ENCODE data around the gene BEGAIN. TPM values are rescaled to one million over a fixed set of nuclear protein-coding genes. Genes with fewer than 3 reads are reported as not detected.

BEGAIN gene
- total RNA-seq, 3 donors from 2014 or later (not counting 1 experiment from before 2014, with no cell fraction given), result 0.11 to 1.3 TPM; not detected in 1

DNA sequence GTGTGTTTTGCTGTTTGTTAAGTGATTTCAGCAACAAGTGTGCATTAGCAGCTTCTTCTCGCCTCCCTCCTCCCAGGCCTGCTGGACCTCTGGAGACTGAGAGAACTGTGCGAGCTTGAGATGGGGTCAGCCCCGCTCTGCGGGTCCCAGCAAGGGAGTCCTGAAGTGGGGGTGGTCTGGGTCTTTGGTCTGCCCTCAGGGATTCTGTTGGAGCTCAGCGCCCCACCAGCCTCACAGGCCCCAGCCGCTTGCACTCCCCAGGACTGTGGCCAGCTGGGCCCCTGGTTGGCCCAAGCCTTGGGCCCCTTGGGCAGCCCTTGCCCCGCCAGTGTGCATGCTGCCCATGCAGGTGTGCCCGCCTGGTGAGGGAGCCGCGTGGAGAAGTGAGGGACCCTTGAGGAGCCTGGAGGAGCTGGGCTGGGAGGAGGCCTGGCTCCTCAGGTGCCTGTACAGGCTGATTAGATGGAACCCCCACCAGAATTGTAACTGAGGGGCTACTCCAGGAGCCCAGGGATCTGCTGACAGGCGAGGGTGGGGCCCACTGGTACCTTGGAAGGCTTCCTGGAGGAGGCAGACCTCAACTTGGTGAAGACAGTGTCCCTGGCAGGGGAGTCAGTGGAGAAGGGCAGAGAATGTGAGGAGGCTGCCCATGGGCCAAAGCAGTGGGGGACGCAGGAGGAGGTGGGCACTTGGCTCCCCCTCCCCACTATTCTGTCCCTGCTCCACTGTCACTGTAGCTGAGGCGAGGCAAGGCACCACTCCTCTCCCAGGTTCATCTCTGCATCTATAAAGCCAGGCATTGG, 56.7 kb downstream of the BEGAIN start:
- 92% methylated on average over 13 of the region's 13 CpGs for WGBS (ENCODE audit: insufficient coverage)
- Histone ChIP-seq H3K27me3 (ENCODE audit: control insufficient read depth, insufficient read depth, low read length) (no peaks in the 10 kb centered on the region), H3K4me1 (ENCODE audit: control insufficient read depth, insufficient read depth, low read length) (peaks cover 17% of the 10 kb centered on the region), H3K4me3 (ENCODE audit: low read length) (no peak overlapping the region), H3K9me3 (ENCODE audit: control insufficient read depth, insufficient read depth, low read length) (no peaks in the 10 kb centered on the region), H3K27ac (ENCODE audit: low read length) (no peak overlapping the region), H3K36me3 (ENCODE audit: control insufficient read depth, insufficient read depth, low read length) (peaks cover 5% of the 10 kb centered on the region)
- H3K36me3 Mint-ChIP-seq, result no peaks in the 10 kb centered on the region
- H3K27ac Mint-ChIP-seq, result no peak overlapping the region
- TF ChIP-seq, protein P1, sequence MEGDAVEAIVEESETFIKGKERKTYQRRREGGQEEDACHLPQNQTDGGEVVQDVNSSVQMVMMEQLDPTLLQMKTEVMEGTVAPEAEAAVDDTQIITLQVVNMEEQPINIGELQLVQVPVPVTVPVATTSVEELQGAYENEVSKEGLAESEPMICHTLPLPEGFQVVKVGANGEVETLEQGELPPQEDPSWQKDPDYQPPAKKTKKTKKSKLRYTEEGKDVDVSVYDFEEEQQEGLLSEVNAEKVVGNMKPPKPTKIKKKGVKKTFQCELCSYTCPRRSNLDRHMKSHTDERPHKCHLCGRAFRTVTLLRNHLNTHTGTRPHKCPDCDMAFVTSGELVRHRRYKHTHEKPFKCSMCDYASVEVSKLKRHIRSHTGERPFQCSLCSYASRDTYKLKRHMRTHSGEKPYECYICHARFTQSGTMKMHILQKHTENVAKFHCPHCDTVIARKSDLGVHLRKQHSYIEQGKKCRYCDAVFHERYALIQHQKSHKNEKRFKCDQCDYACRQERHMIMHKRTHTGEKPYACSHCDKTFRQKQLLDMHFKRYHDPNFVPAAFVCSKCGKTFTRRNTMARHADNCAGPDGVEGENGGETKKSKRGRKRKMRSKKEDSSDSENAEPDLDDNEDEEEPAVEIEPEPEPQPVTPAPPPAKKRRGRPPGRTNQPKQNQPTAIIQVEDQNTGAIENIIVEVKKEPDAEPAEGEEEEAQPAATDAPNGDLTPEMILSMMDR (IDR thresholded peaks at IDR 0.05), result no peak
- DNase-seq, result peak; percentile 1 to 4
- H3K4me1 Mint-ChIP-seq, result peaks cover 4 to 9% of the 10 kb centered on the region in 2 donors
- H3K27me3 Mint-ChIP-seq (ENCODE audit: low read depth in 2 of 2), result no peaks in the 10 kb centered on the region
- no peaks in the 10 kb centered on the region for H3K9me3 Mint-ChIP-seq
- intact Hi-C loops (cut with micrococcal nuclease), result no loop called here
- no peak overlapping the region for H3K4me3 Mint-ChIP-seq
- ATAC-seq, result no peak

GRCh38 chr14:100529561-100530031, 57.6 kb downstream of the BEGAIN start:
- peaks cover 5% of the 10 kb centered on the region for H3K36me3 ChIP-seq (ENCODE audit: control insufficient read depth, insufficient read depth, low read length)
- no peak overlapping the region for H3K27ac Mint-ChIP-seq
- TF ChIP-seq, protein P1 (IDR thresholded peaks at IDR 0.05), result no peak

GRCh38 chr14:100528962-100529560, 58.2 kb downstream of the BEGAIN start:
- intact Hi-C loops (cut with micrococcal nuclease), result no loop called here
- H3K4me3 ChIP-seq (ENCODE audit: low read length), result no peak overlapping the region
- Mint-ChIP-seq H3K27ac (no peak overlapping the region), H3K9me3 (no peaks in the 10 kb centered on the region), H3K4me1 (peaks cover 3 to 4% of the 10 kb centered on the region in 2 donors), H3K36me3 (no peaks in the 10 kb centered on the region), H3K4me3 (no peak overlapping the region), H3K27me3 (ENCODE audit: low read depth in 2 of 2) (no peaks in the 10 kb centered on the region)
- ATAC-seq, result no peak
- WGBS (ENCODE audit: insufficient coverage), result 86% methylated on average over 10 of the region's 10 CpGs
- H3K36me3 ChIP-seq (ENCODE audit: control insufficient read depth, insufficient read depth, low read length), result peaks cover 5% of the 10 kb centered on the region
- H3K27me3 ChIP-seq (ENCODE audit: control insufficient read depth, insufficient read depth, low read length), result no peaks in the 10 kb centered on the region
- H3K4me1 ChIP-seq (ENCODE audit: control insufficient read depth, insufficient read depth, low read length), result peaks cover 13% of the 10 kb centered on the region
- H3K27ac ChIP-seq (ENCODE audit: low read length), result no peak overlapping the region
- H3K9me3 ChIP-seq (ENCODE audit: control insufficient read depth, insufficient read depth, low read length), result no peaks in the 10 kb centered on the region
- DNase-seq, result peak in 1 of 2 donors; percentile 6
- TF ChIP-seq, protein P1 (IDR thresholded peaks at IDR 0.05), result no peak

More at GRCh38 chr14:100529561-100530031, 57.6 kb downstream of the BEGAIN start:
- ATAC-seq (no peak), DNase-seq (peak; percentile 2 to 11)
- intact Hi-C loops (cut with micrococcal nuclease), result no loop called here
- no peaks in the 10 kb centered on the region for H3K9me3 Mint-ChIP-seq
- H3K4me1 ChIP-seq (ENCODE audit: control insufficient read depth, insufficient read depth, low read length), result peaks cover 17% of the 10 kb centered on the region
- H3K27me3 Mint-ChIP-seq (ENCODE audit: low read depth in 2 of 2), result no peaks in the 10 kb centered on the region
- no peaks in the 10 kb centered on the region for H3K27me3 ChIP-seq (ENCODE audit: control insufficient read depth, insufficient read depth, low read length)
- peaks cover 4 to 8% of the 10 kb centered on the region in 2 donors for H3K4me1 Mint-ChIP-seq
- 96% methylated on average over 21 of the region's 21 CpGs for WGBS (ENCODE audit: insufficient coverage)
- H3K4me3 Mint-ChIP-seq, result no peak overlapping the region
- no peak overlapping the region for H3K4me3 ChIP-seq (ENCODE audit: low read length)
- no peaks in the 10 kb centered on the region for H3K36me3 Mint-ChIP-seq
- no peak overlapping the region for H3K27ac ChIP-seq (ENCODE audit: low read length)
- no peaks in the 10 kb centered on the region for H3K9me3 ChIP-seq (ENCODE audit: control insufficient read depth, insufficient read depth, low read length)

Measured in natural killer cell (primary cell).